Fibroblast of lung (primary cell): ENCODE results near the gene LAMB2. TPM values are rescaled to one million over a fixed set of nuclear protein-coding genes. Genes with fewer than 3 reads are reported as not detected.

Experiments
- DNase-seq, 2 donors: peaks; one replicate each; pipeline versions ENCODE4 v3.0.0 to v3.0.0-alpha.2; 2010; ENCODE audit warnings: low read depth in 2 of 2
- H2AFZ ChIP-seq: 2 replicates; pipeline ENCODE4 v1.5.1; 2012; ENCODE audit warnings: low read length, control low read depth, inconsistent platforms
- H3K27ac ChIP-seq: 2 replicates; pipeline ENCODE4 v1.5.1; 2011; ENCODE audit warnings: low read length, control low read depth; ENCODE audit not compliant: insufficient read depth
- H3K27me3 ChIP-seq: 2 replicates; pipeline ENCODE4 v1.5.1; 2011; ENCODE audit warnings: mild to moderate bottlenecking, low read length; ENCODE audit not compliant: control insufficient read depth, insufficient read depth
- H3K36me3 ChIP-seq: 2 replicates; pipeline ENCODE4 v1.5.1; 2011; ENCODE audit warnings: low read length; ENCODE audit not compliant: control insufficient read depth, insufficient read depth
- H3K4me1 ChIP-seq: 2 replicates; pipeline ENCODE4 v1.5.1; 2011; ENCODE audit warnings: low read length; ENCODE audit not compliant: control insufficient read depth, insufficient read depth; ENCODE audit errors: extremely low read depth
- H3K4me2 ChIP-seq: 2 replicates; pipeline ENCODE4 v1.5.1; 2011; ENCODE audit warnings: low read length, control low read depth; ENCODE audit not compliant: insufficient read depth; ENCODE audit errors: extremely low read depth
- H3K4me3 ChIP-seq, 4 experiments: fragments of 200-600 bp in 1 of 4; sonication (generic) in 1 of 4; replicated peaks in 1 of 4; 2 replicates each; pipeline ENCODE4 v1.5.1; 2011 to 2016; ENCODE audit warnings: low read length in 4 of 4, low read depth in 3 of 4, mild to moderate bottlenecking in 3 of 4, control low read depth in 2 of 4, inconsistent platforms in 1 of 4, mixed read lengths in 1 of 4; ENCODE audit not compliant: insufficient read depth in 1 of 4; ENCODE audit errors: control extremely low read depth in 1 of 4
- H3K79me2 ChIP-seq: 2 replicates; pipeline ENCODE4 v1.5.1; 2012; ENCODE audit warnings: mild to moderate bottlenecking, low read length, inconsistent platforms; ENCODE audit not compliant: control insufficient read depth, insufficient read depth
- H3K9ac ChIP-seq: 2 replicates; pipeline ENCODE4 v1.5.1; 2011; ENCODE audit warnings: mild to moderate bottlenecking, low read length, control low read depth; ENCODE audit not compliant: insufficient read depth
- H3K9me3 ChIP-seq: 2 replicates; pipeline ENCODE4 v1.5.1; 2012; ENCODE audit warnings: low read depth, low read length; ENCODE audit not compliant: control insufficient read depth, insufficient read depth
- H4K20me1 ChIP-seq: 2 replicates; pipeline ENCODE4 v1.5.1; 2011; ENCODE audit warnings: low read length; ENCODE audit not compliant: control insufficient read depth, insufficient read depth; ENCODE audit errors: extremely low read depth
- CTCF ChIP-seq, 2 donors: IDR thresholded peaks in 1 of 2; conservative IDR thresholded peaks in 1 of 2; 1 replicate in 1 of 2; 2 replicates in 1 of 2; pipeline ENCODE4 v1.5.1; 2011 to 2012; ENCODE audit warnings: low read length in 2 of 2, control low read depth in 1 of 2, inconsistent platforms in 1 of 2, low read depth in 1 of 2, mild to moderate bottlenecking in 1 of 2
- EZH2 ChIP-seq: IDR thresholded peaks from 2 replicates; pipeline ENCODE4 v1.5.1; 2012; ENCODE audit warnings: low read length, control low read depth, mild to moderate bottlenecking; ENCODE audit errors: missing control alignments
- polyA plus RNA-seq, 2 donors: library from polyadenylated mRNA; depleted of rRNA in 1 of 2; stranded (reverse) in 1 of 2; unstranded in 1 of 2; fragments of >200 nt; gene quantifications; 2 replicates each; pipeline ENCODE4 v1.2.1, GENCODE V29; 2011 to 2012; ENCODE audit warnings: missing spikeins in 1 of 2
- total RNA-seq: library from RNA; depleted of rRNA; stranded (reverse); fragments of >200 nt; gene quantifications from 2 replicates; pipeline ENCODE4 v1.2.1, GENCODE V29; 2014

Gene LAMB2
- total and polyA plus RNA-seq, 2 donors (not counting 1 experiment from before 2014, with no cell fraction given): 375 to 1,026 TPM

- peak overlapping the region; percentile 93 for H3K9ac ChIP-seq
- peak overlapping the region; percentile 97 for H3K27ac ChIP-seq
- peaks cover 11% of the 10 kb centered on the region for H3K36me3 ChIP-seq
- peak overlapping the region; percentile 73 to 99 (median 96) for H3K4me3 ChIP-seq
- peaks cover 12% of the 10 kb centered on the region for H3K4me1 ChIP-seq
- H3K79me2 ChIP-seq: peaks cover 49% of the 10 kb centered on the region
- no peaks in the 10 kb centered on the region for H4K20me1 ChIP-seq
- DNase-seq: peak; percentile 84 to 86
- H3K9me3 ChIP-seq: no peaks in the 10 kb centered on the region
- no peaks in the 10 kb centered on the region for H3K27me3 ChIP-seq
- TF ChIP-seq CTCF (conservative IDR thresholded peaks at IDR 0.05 in 1 of 2, IDR thresholded peaks at IDR 0.05 in 1 of 2; ENCODE audit: low read depth in 1 of 2, low read length in 2 of 2): no peak
- no peak for TF ChIP-seq EZH2
- H3K4me2 ChIP-seq: peak overlapping the region; percentile 77
- H2AFZ ChIP-seq: no peak overlapping the region
Measured at GRCh38 chr3:49092938-49093852, 39.7 kb downstream of the LAMB2 start.

- Histone ChIP-seq H3K9ac (no peak overlapping the region), H3K4me3 (no peak overlapping the region), H4K20me1 (no peaks in the 10 kb centered on the region), H3K79me2 (peaks cover 71% of the 10 kb centered on the region), H3K4me1 (no peaks in the 10 kb centered on the region), H3K9me3 (no peaks in the 10 kb centered on the region), H3K27me3 (no peaks in the 10 kb centered on the region), H3K4me2 (no peak overlapping the region), H3K36me3 (peaks cover 3% of the 10 kb centered on the region), H3K27ac (no peak overlapping the region), H2AFZ (no peak overlapping the region)
- DNase-seq: no peak
- TF ChIP-seq EZH2 (no peak), CTCF (conservative IDR thresholded peaks at IDR 0.05 in 1 of 2, IDR thresholded peaks at IDR 0.05 in 1 of 2; ENCODE audit: low read depth in 1 of 2, low read length in 2 of 2) (no peak)
Measured at GRCh38 chr3:49081429-49081828, 51.4 kb downstream of the LAMB2 start.

GRCh38 chr3:49079270-49079669, 53.6 kb downstream of the LAMB2 start:
- Histone ChIP-seq H3K79me2 (peaks cover 55% of the 10 kb centered on the region), H3K9me3 (no peaks in the 10 kb centered on the region), H3K4me1 (no peaks in the 10 kb centered on the region), H3K4me2 (no peak overlapping the region), H3K4me3 (no peak overlapping the region), H3K9ac (no peak overlapping the region), H3K27ac (no peak overlapping the region), H3K36me3 (peaks cover 9% of the 10 kb centered on the region), H4K20me1 (no peaks in the 10 kb centered on the region), H2AFZ (no peak overlapping the region), H3K27me3 (no peaks in the 10 kb centered on the region)
- no peak for DNase-seq
- TF ChIP-seq EZH2 (no peak), CTCF (conservative IDR thresholded peaks at IDR 0.05 in 1 of 2, IDR thresholded peaks at IDR 0.05 in 1 of 2; ENCODE audit: low read depth in 1 of 2, low read length in 2 of 2) (no peak)
